ENCODE data around the gene CLSTN1.

DNA sequence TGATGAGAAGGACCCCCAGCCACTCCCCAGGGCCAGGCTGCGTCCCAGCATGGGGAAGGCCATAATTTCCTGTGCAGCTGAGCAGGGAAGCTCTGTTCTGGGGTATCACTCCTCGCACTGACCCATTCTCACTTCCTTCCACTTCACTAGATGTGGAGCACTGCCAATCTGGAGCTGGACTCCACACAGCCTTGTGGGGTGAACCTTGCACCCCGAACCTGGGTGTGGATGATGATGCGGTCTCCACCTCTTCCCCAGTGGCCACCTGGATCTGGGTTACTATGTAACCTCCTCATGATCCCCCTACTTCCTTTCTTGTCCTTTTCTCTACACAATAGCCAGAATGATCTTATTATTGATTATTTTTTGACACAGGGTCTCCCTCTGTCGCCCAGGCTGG lies 49.6 kb upstream of the CLSTN1 start:
- TF ChIP-seq, protein P1, sequence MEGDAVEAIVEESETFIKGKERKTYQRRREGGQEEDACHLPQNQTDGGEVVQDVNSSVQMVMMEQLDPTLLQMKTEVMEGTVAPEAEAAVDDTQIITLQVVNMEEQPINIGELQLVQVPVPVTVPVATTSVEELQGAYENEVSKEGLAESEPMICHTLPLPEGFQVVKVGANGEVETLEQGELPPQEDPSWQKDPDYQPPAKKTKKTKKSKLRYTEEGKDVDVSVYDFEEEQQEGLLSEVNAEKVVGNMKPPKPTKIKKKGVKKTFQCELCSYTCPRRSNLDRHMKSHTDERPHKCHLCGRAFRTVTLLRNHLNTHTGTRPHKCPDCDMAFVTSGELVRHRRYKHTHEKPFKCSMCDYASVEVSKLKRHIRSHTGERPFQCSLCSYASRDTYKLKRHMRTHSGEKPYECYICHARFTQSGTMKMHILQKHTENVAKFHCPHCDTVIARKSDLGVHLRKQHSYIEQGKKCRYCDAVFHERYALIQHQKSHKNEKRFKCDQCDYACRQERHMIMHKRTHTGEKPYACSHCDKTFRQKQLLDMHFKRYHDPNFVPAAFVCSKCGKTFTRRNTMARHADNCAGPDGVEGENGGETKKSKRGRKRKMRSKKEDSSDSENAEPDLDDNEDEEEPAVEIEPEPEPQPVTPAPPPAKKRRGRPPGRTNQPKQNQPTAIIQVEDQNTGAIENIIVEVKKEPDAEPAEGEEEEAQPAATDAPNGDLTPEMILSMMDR (IDR thresholded peaks at IDR 0.05), result no peak
- TF ChIP-seq CHD2 (IDR thresholded peaks at IDR 0.05; ENCODE audit: low read length, partially characterized antibody), result no peak
- no peak for TF ChIP-seq TEAD4 (IDR thresholded peaks at IDR 0.05; ENCODE audit: borderline replicate concordance, insufficient read depth)
- TF ChIP-seq, protein P2, sequence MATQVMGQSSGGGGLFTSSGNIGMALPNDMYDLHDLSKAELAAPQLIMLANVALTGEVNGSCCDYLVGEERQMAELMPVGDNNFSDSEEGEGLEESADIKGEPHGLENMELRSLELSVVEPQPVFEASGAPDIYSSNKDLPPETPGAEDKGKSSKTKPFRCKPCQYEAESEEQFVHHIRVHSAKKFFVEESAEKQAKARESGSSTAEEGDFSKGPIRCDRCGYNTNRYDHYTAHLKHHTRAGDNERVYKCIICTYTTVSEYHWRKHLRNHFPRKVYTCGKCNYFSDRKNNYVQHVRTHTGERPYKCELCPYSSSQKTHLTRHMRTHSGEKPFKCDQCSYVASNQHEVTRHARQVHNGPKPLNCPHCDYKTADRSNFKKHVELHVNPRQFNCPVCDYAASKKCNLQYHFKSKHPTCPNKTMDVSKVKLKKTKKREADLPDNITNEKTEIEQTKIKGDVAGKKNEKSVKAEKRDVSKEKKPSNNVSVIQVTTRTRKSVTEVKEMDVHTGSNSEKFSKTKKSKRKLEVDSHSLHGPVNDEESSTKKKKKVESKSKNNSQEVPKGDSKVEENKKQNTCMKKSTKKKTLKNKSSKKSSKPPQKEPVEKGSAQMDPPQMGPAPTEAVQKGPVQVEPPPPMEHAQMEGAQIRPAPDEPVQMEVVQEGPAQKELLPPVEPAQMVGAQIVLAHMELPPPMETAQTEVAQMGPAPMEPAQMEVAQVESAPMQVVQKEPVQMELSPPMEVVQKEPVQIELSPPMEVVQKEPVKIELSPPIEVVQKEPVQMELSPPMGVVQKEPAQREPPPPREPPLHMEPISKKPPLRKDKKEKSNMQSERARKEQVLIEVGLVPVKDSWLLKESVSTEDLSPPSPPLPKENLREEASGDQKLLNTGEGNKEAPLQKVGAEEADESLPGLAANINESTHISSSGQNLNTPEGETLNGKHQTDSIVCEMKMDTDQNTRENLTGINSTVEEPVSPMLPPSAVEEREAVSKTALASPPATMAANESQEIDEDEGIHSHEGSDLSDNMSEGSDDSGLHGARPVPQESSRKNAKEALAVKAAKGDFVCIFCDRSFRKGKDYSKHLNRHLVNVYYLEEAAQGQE (IDR thresholded peaks at IDR 0.05; ENCODE audit: low read depth, low read length), result no peak
- TF ChIP-seq, protein P3, sequence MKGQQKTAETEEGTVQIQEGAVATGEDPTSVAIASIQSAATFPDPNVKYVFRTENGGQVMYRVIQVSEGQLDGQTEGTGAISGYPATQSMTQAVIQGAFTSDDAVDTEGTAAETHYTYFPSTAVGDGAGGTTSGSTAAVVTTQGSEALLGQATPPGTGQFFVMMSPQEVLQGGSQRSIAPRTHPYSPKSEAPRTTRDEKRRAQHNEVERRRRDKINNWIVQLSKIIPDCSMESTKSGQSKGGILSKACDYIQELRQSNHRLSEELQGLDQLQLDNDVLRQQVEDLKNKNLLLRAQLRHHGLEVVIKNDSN (IDR thresholded peaks at IDR 0.05; ENCODE audit: borderline replicate concordance, low read depth), result no peak
- TF ChIP-seq RXRA (IDR thresholded peaks at IDR 0.05; ENCODE audit: borderline replicate concordance, low read depth), result no peak
- TF ChIP-seq, protein P4, sequence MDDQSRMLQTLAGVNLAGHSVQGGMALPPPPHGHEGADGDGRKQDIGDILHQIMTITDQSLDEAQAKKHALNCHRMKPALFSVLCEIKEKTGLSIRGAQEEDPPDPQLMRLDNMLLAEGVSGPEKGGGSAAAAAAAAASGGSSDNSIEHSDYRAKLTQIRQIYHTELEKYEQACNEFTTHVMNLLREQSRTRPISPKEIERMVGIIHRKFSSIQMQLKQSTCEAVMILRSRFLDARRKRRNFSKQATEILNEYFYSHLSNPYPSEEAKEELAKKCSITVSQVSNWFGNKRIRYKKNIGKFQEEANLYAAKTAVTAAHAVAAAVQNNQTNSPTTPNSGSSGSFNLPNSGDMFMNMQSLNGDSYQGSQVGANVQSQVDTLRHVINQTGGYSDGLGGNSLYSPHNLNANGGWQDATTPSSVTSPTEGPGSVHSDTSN (IDR thresholded peaks at IDR 0.05), result no peak
- no peak for TF ChIP-seq NFIC (IDR thresholded peaks at IDR 0.05; ENCODE audit: borderline replicate concordance)
- TF ChIP-seq, protein P5, sequence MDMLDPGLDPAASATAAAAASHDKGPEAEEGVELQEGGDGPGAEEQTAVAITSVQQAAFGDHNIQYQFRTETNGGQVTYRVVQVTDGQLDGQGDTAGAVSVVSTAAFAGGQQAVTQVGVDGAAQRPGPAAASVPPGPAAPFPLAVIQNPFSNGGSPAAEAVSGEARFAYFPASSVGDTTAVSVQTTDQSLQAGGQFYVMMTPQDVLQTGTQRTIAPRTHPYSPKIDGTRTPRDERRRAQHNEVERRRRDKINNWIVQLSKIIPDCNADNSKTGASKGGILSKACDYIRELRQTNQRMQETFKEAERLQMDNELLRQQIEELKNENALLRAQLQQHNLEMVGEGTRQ (IDR thresholded peaks at IDR 0.05; ENCODE audit: borderline replicate concordance, low read depth, low read length), result no peak
- no peak for TF ChIP-seq FOXM1 (IDR thresholded peaks at IDR 0.05; ENCODE audit: low read depth)
- TF ChIP-seq, protein P6, sequence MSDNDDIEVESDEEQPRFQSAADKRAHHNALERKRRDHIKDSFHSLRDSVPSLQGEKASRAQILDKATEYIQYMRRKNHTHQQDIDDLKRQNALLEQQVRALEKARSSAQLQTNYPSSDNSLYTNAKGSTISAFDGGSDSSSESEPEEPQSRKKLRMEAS (IDR thresholded peaks at IDR 0.05; ENCODE audit: low read depth), result no peak
- TF ChIP-seq EZH2phosphoT487 (IDR thresholded peaks at IDR 0.05; ENCODE audit: borderline replicate concordance, low read depth), result no peak
- no peak for TF ChIP-seq JUND (IDR thresholded peaks at IDR 0.05)
- TF ChIP-seq SIN3A (IDR thresholded peaks at IDR 0.05; ENCODE audit: borderline replicate concordance, low read depth, low read length), result no peak

Data from SK-N-SH (cell line).